ENCODE results near the gene MAP3K10.
"Not testable (repeated sequence)": the region's sequence is repeated elsewhere in the genome, so short reads cannot be mapped to it uniquely, and the experiment has no call there.

Gene MAP3K10

GRCh38 chr19:40190891-40191835 lies at the start of gene MAP3K10:
Gene MAP3K10, plus strand, starts transcription at chr19:40191426. Its CDS starts 606 bp downstream, at chr19:40192032.
- H3K4me3 Mint-ChIP-seq: peak within 1 kb of the TSS; percentile 86
- H3K27me3 Mint-ChIP-seq: no peaks in the 10 kb centered on the region
- peaks cover 38% of the 10 kb centered on the region for H3K4me1 Mint-ChIP-seq (ENCODE audit: low read depth)
- peaks cover 5% of the 10 kb centered on the region for H3K36me3 Mint-ChIP-seq (ENCODE audit: low read depth)
- H3K9me3 Mint-ChIP-seq: no peaks in the 10 kb centered on the region
- peak within 1 kb of the TSS; percentile 94 for H3K27ac Mint-ChIP-seq

GRCh38 chr19:40141551-40141950 lies 49.7 kb upstream of the MAP3K10 start:
- H3K36me3 Mint-ChIP-seq (ENCODE audit: low read depth): no peaks in the 10 kb centered on the region
- H3K4me3 Mint-ChIP-seq: no peak overlapping the region
- no peaks in the 10 kb centered on the region for H3K9me3 Mint-ChIP-seq
- peaks cover 38% of the 10 kb centered on the region for H3K4me1 Mint-ChIP-seq (ENCODE audit: low read depth)
- H3K27ac Mint-ChIP-seq: peak overlapping the region; percentile 3
- peaks cover 3% of the 10 kb centered on the region for H3K27me3 Mint-ChIP-seq

DNA sequence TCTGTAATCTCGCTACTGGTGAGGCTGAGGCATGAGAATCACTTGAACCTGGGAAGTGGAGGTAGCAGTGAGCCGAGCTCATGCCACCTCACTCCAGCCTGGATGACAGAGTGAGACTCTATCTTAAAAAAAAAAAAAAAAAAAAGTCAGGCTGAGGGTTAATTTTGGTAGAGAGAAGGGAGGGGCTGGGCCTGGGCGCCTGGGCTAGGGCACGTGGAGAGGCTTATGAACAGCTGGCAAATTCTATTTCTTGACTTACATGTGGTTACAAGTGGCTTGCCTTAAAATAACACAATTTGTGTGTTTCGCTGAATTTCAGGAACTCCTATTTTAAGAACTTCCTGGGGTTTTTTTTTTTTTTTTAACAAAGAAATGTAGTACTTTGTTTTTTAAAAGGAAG lies 47.6 kb upstream of the MAP3K10 start:
- H3K36me3 Mint-ChIP-seq (ENCODE audit: low read depth): no peaks in the 10 kb centered on the region
- H3K4me3 Mint-ChIP-seq: peak overlapping the region; percentile 30
- H3K4me1 Mint-ChIP-seq (ENCODE audit: low read depth): peaks cover 57% of the 10 kb centered on the region
- no peaks in the 10 kb centered on the region for H3K9me3 Mint-ChIP-seq
- peak overlapping the region; percentile 83 for H3K27ac Mint-ChIP-seq
- H3K27me3 Mint-ChIP-seq: no peaks in the 10 kb centered on the region

- H3K9me3 Mint-ChIP-seq: no peaks in the 10 kb centered on the region
- no peaks in the 10 kb centered on the region for H3K36me3 Mint-ChIP-seq (ENCODE audit: low read depth)
- peak overlapping the region; percentile 83 for H3K27ac Mint-ChIP-seq
- H3K4me3 Mint-ChIP-seq: peak overlapping the region; percentile 66
- H3K4me1 Mint-ChIP-seq (ENCODE audit: low read depth): peaks cover 57% of the 10 kb centered on the region
- H3K27me3 Mint-ChIP-seq: no peaks in the 10 kb centered on the region
These were observed 47.1 kb upstream of the MAP3K10 start for GRCh38 chr19:40144151-40144550.

GRCh38 chr19:40144947-40145748 lies 46.1 kb upstream of the MAP3K10 start:
- Mint-ChIP-seq H3K4me1 (ENCODE audit: low read depth) (peaks cover 60% of the 10 kb centered on the region), H3K36me3 (ENCODE audit: low read depth) (no peaks in the 10 kb centered on the region), H3K27ac (peak overlapping the region; percentile 59), H3K27me3 (no peaks in the 10 kb centered on the region), H3K9me3 (no peaks in the 10 kb centered on the region), H3K4me3 (peak overlapping the region; percentile 11)

GRCh38 chr19:40145749-40146029 lies 45.5 kb upstream of the MAP3K10 start:
- H3K4me3 Mint-ChIP-seq; H3K27ac Mint-ChIP-seq; H3K36me3 Mint-ChIP-seq (ENCODE audit: low read depth); H3K9me3 Mint-ChIP-seq; H3K27me3 Mint-ChIP-seq: not testable (repeated sequence)
- H3K4me1 Mint-ChIP-seq (ENCODE audit: low read depth): peaks cover 60% of the 10 kb centered on the region

DNA sequence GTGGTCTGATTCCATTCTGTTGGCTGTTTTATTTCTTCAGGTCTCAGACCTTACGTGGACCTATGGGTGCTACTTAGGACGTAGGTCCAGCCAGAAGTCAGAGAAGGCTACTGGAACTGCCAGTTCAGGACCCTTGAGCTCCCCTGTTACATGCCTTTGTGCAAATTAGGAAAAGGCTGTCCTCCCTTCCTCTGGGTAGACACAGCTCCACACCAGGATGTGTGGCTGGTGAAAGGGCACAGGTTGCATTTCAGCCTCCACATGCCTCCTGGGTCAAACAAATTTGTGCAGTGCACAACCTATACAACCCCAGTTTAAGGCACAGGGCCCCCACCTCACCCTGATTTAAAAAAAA lies 43.9 kb upstream of the MAP3K10 start:
- H3K27me3 Mint-ChIP-seq: no peaks in the 10 kb centered on the region
- no peak overlapping the region for H3K27ac Mint-ChIP-seq
- H3K9me3 Mint-ChIP-seq: no peaks in the 10 kb centered on the region
- H3K36me3 Mint-ChIP-seq (ENCODE audit: low read depth): no peaks in the 10 kb centered on the region
- H3K4me3 Mint-ChIP-seq: no peak overlapping the region
- H3K4me1 Mint-ChIP-seq (ENCODE audit: low read depth): peaks cover 60% of the 10 kb centered on the region

DNA sequence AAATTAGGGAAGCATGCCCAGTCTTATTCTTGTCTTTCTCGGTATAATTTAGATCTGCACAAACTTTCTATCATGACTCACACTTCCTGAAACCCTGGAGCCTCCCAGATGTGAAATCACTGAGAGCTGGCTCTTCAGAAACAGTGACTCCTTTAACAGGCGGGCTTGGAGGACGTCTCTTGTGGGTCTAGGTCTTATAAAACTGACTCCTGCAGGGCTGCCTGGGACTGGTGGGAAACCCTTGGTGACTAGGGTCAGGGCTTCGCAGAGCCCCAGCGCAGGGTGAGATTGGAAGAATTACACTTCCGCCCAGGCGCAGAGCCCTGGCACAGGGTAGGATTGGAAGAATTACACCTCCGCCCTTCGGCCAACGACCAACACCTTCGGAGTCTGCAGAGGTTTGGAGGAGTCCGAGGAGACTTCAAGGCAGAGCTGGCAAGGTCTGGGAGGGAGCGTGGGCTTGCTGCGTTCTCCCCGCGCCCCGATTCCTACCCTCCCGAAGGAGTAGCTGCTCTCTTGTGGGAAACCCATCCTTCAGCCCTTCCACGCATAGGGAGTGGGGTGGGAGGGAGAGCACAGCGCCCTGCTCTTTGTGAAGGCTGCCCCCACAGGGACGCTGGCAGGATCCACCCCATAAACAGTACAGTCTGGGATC lies 43.4 kb upstream of the MAP3K10 start:
- Mint-ChIP-seq H3K27me3 (no peaks in the 10 kb centered on the region), H3K36me3 (ENCODE audit: low read depth) (no peaks in the 10 kb centered on the region), H3K4me1 (ENCODE audit: low read depth) (peaks cover 58% of the 10 kb centered on the region), H3K4me3 (peak overlapping the region; percentile 3), H3K27ac (no peak overlapping the region), H3K9me3 (no peaks in the 10 kb centered on the region)

- no peaks in the 10 kb centered on the region for H3K9me3 Mint-ChIP-seq
- H3K4me3 Mint-ChIP-seq: no peak overlapping the region
- H3K36me3 Mint-ChIP-seq (ENCODE audit: low read depth): no peaks in the 10 kb centered on the region
- H3K4me1 Mint-ChIP-seq (ENCODE audit: low read depth): peaks cover 43% of the 10 kb centered on the region
- no peak overlapping the region for H3K27ac Mint-ChIP-seq
- H3K27me3 Mint-ChIP-seq: no peaks in the 10 kb centered on the region
These were observed 41.7 kb upstream of the MAP3K10 start for GRCh38 chr19:40149501-40149900.

DNA sequence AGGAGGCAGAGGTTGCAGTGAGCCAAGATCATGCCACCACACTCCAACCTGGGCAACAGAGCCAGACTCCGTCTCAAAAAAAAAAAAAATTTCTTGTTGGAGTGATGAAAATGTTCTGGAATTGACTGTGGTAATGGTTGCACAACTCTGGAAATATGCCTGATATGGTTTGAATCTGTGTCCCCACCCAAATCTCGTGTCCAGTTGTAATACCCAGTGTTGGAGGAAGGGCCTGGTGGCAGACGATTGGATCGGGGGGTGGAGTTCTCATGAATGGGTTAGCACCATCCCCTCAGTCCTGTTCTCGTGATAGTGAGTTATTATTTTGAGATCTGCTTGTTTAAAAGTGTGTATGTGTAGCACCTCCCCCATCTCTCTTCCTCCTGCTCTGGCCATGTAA lies 41.1 kb upstream of the MAP3K10 start:
- H3K27me3 Mint-ChIP-seq: no peaks in the 10 kb centered on the region
- no peaks in the 10 kb centered on the region for H3K9me3 Mint-ChIP-seq
- H3K27ac Mint-ChIP-seq: no peak overlapping the region
- no peak overlapping the region for H3K4me3 Mint-ChIP-seq
- no peaks in the 10 kb centered on the region for H3K36me3 Mint-ChIP-seq (ENCODE audit: low read depth)
- H3K4me1 Mint-ChIP-seq (ENCODE audit: low read depth): peaks cover 37% of the 10 kb centered on the region

DNA sequence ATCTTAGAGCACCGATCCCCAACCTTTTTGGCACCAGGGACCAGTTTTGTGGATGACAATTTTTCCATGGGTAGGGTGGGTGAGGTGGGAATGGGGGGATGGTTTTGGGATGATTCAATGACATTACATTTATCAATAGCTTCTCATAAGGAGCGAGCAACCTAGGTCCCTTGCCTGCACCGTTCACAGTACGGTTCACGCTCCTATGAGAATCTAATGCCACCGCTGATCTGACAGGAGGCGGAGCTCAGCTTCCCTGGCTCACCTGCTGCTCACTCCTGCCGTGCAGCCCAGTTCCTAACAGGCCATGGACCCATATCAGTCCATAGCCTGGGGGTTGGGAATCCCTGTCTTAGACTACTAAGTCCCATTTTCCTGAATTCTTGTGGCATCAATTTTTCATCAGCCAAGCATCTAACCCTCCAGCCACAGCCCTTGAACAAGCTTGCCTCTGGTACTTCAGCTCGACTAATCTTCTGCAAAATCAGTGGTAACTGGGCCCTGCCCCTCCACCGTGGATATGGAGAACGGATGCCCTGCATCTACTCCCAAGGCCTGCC lies 37.0 kb upstream of the MAP3K10 start:
- H3K4me1 Mint-ChIP-seq (ENCODE audit: low read depth): peaks cover 15% of the 10 kb centered on the region
- no peaks in the 10 kb centered on the region for H3K27me3 Mint-ChIP-seq
- no peak overlapping the region for H3K27ac Mint-ChIP-seq
- no peaks in the 10 kb centered on the region for H3K9me3 Mint-ChIP-seq
- no peaks in the 10 kb centered on the region for H3K36me3 Mint-ChIP-seq (ENCODE audit: low read depth)
- H3K4me3 Mint-ChIP-seq: no peak overlapping the region

- Mint-ChIP-seq H3K4me1 (ENCODE audit: low read depth) (peaks cover 9% of the 10 kb centered on the region), H3K4me3 (no peak overlapping the region), H3K27me3 (no peaks in the 10 kb centered on the region), H3K9me3 (no peaks in the 10 kb centered on the region), H3K36me3 (ENCODE audit: low read depth) (no peaks in the 10 kb centered on the region), H3K27ac (peak overlapping the region; percentile 38)
These were observed 35.4 kb upstream of the MAP3K10 start for GRCh38 chr19:40155749-40156265.

DNA sequence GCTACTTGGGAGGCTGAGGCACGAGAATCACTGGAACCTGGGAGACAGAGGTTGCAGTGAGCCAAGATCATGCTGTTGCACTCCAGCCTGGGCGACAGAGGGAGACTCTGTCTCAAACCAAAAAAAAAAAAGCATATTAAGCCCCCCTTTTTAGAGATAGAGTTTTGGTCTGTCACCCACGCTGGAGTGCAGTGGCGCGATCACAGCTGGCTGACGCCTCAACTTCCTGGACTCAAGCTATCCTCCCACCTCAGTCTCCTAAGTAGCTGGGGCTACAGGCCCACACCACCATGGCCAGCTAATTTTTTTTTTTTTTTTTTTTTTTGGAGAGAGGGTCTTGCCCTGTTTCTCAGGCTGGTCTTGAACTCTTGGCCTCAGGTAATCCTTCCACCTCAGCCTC lies 34.2 kb upstream of the MAP3K10 start:
- H3K9me3 Mint-ChIP-seq: no peaks in the 10 kb centered on the region
- no peak overlapping the region for H3K27ac Mint-ChIP-seq
- H3K27me3 Mint-ChIP-seq: no peaks in the 10 kb centered on the region
- peaks cover 9% of the 10 kb centered on the region for H3K4me1 Mint-ChIP-seq (ENCODE audit: low read depth)
- no peaks in the 10 kb centered on the region for H3K36me3 Mint-ChIP-seq (ENCODE audit: low read depth)
- no peak overlapping the region for H3K4me3 Mint-ChIP-seq

- peaks cover 28% of the 10 kb centered on the region for H3K4me1 Mint-ChIP-seq (ENCODE audit: low read depth)
- no peaks in the 10 kb centered on the region for H3K27me3 Mint-ChIP-seq
- H3K36me3 Mint-ChIP-seq (ENCODE audit: low read depth): no peaks in the 10 kb centered on the region
- no peak overlapping the region for H3K27ac Mint-ChIP-seq
- no peak overlapping the region for H3K4me3 Mint-ChIP-seq
- no peaks in the 10 kb centered on the region for H3K9me3 Mint-ChIP-seq
These were observed 31.5 kb upstream of the MAP3K10 start for GRCh38 chr19:40159744-40160143.

GRCh38 chr19:40162104-40162503 lies 29.1 kb upstream of the MAP3K10 start:
- no peaks in the 10 kb centered on the region for H3K9me3 Mint-ChIP-seq
- no peak overlapping the region for H3K4me3 Mint-ChIP-seq
- peaks cover 26% of the 10 kb centered on the region for H3K4me1 Mint-ChIP-seq (ENCODE audit: low read depth)
- no peak overlapping the region for H3K27ac Mint-ChIP-seq
- H3K27me3 Mint-ChIP-seq: no peaks in the 10 kb centered on the region
- no peaks in the 10 kb centered on the region for H3K36me3 Mint-ChIP-seq (ENCODE audit: low read depth)
